Measurements from ENCODE around the gene CDH15. TPM values are rescaled to one million over a fixed set of nuclear protein-coding genes. Genes with fewer than 3 reads are reported as not detected.

Gene CDH15
- total and polyA plus RNA-seq, 2 of the 13 experiments (the other 11 are each of a cell fraction or from before 2014, with no cell fraction given), result 0.74 to 2.2 TPM

- TF ChIP-seq HMGXB4 (CRISPR knock-in tag; IDR thresholded peaks at IDR 0.05; ENCODE audit: borderline replicate concordance in 1 of 2, low read depth in 1 of 2), result peak; percentile 83 to 90
- TF ChIP-seq ZNF784 (CRISPR knock-in tag; IDR thresholded peaks at IDR 0.05; ENCODE audit: borderline replicate concordance), result peak; percentile 90
- TF ChIP-seq GABPB1 (CRISPR knock-in tag; IDR thresholded peaks at IDR 0.05), result peak; percentile 73
- TF ChIP-seq MYC (CRISPR knock-in tag; IDR thresholded peaks at IDR 0.05; ENCODE audit: borderline replicate concordance), result peak; percentile 88
- TF ChIP-seq REST (IDR thresholded peaks at IDR 0.05; ENCODE audit: borderline replicate concordance in 1 of 2, low read depth in 1 of 2, low read length in 2 of 2), result peak in 1 of 2 experiments; percentile 75; a peak in 1 of 4 replicates
- TF ChIP-seq ZNF280B (CRISPR knock-in tag; IDR thresholded peaks at IDR 0.05; ENCODE audit: borderline replicate concordance), result 0 out of 2 replicates have a peak, but pooled peaks have one; percentile 84
- peak; percentile 72; the same call in 1 of the 2 replicates for TF ChIP-seq HNRNPL (IDR thresholded peaks at IDR 0.05; ENCODE audit: low read depth, low read length)
- peak; percentile 54; the same call in 1 of the 2 replicates for TF ChIP-seq ZBED4 (CRISPR knock-in tag; IDR thresholded peaks at IDR 0.05; ENCODE audit: borderline replicate concordance)
- peak; percentile 76; the same call in 1 of the 2 replicates for TF ChIP-seq ZNF530 (CRISPR knock-in tag; IDR thresholded peaks at IDR 0.05; ENCODE audit: low read depth)
- peak; percentile 50; the same call in 1 of the 2 replicates for TF ChIP-seq GFI1 (CRISPR knock-in tag; IDR thresholded peaks at IDR 0.05; ENCODE audit: borderline replicate concordance)
- TF ChIP-seq MAX (IDR thresholded peaks at IDR 0.05), result peak; percentile 92
- 0 out of 2 replicates have a peak, but pooled peaks have one; percentile 38 for TF ChIP-seq ZNF839 (CRISPR knock-in tag; IDR thresholded peaks at IDR 0.05; ENCODE audit: borderline replicate concordance)
- peak; percentile 77; the same call in 1 of the 2 replicates for TF ChIP-seq SMAD1 (CRISPR knock-in tag; IDR thresholded peaks at IDR 0.05; ENCODE audit: borderline replicate concordance, low read depth)
Measured at GRCh38 chr16:89192186-89192955, 20.8 kb downstream of the CDH15 start (continued).
